HG02970 (cell line): ENCODE results near the gene KIFC3.
"Not testable (repeated sequence)": the region's sequence is repeated elsewhere in the genome, so short reads cannot be mapped to it uniquely, and the experiment has no call there.

Experiments
- ATAC-seq: cut with Tn5 transposase; IDR thresholded peaks from one replicate; pipeline ENCODE4 v1.9.1; 2021; ENCODE audit warnings: mild to moderate bottlenecking, moderate library complexity, moderate number of reproducible peaks; ENCODE audit not compliant: unreplicated experiment, low FRiP score

The KIFC3 gene

GRCh38 chr16:57802341-57803133 lies at the start of gene KIFC3:
TSS of gene KIFC3 (minus strand) at chr16:57802491. CDS start at chr16:57798243, 4,248 bp downstream.
- ATAC-seq = no peak

- ATAC-seq = no peak
These were observed 45.9 kb upstream of the KIFC3 start for GRCh38 chr16:57848181-57848580.

- ATAC-seq = not testable (repeated sequence)
These were observed 44.6 kb upstream of the KIFC3 start for GRCh38 chr16:57846931-57847330.

GRCh38 chr16:57846078-57846697 lies 43.9 kb upstream of the KIFC3 start:
- no peak for ATAC-seq

GRCh38 chr16:57845115-57845514 lies 42.8 kb upstream of the KIFC3 start:
- ATAC-seq = no peak

GRCh38 chr16:57844416-57845030 lies 42.2 kb upstream of the KIFC3 start:
- ATAC-seq = no peak

GRCh38 chr16:57843400-57843799 lies 41.1 kb upstream of the KIFC3 start:
- no peak for ATAC-seq

GRCh38 chr16:57842601-57843000 lies 40.3 kb upstream of the KIFC3 start:
- no peak for ATAC-seq

- no peak for ATAC-seq
These were observed 38.5 kb upstream of the KIFC3 start for GRCh38 chr16:57840833-57841232.

- ATAC-seq = no peak
These were observed 35.9 kb upstream of the KIFC3 start for GRCh38 chr16:57838161-57838560.

GRCh38 chr16:57837305-57838125 lies 35.2 kb upstream of the KIFC3 start:
- no peak for ATAC-seq

GRCh38 chr16:57835439-57835838 lies 33.1 kb upstream of the KIFC3 start:
- ATAC-seq = not testable (repeated sequence)

GRCh38 chr16:57834936-57835335 lies 32.6 kb upstream of the KIFC3 start:
- ATAC-seq = no peak

- no peak for ATAC-seq
These were observed 28.7 kb upstream of the KIFC3 start for GRCh38 chr16:57830890-57831484.

- no peak for ATAC-seq
These were observed 27.7 kb upstream of the KIFC3 start for GRCh38 chr16:57829969-57830360.

GRCh38 chr16:57828272-57829161 lies 26.2 kb upstream of the KIFC3 start:
- no peak for ATAC-seq

- no peak for ATAC-seq
These were observed 24.7 kb upstream of the KIFC3 start for GRCh38 chr16:57826706-57827625.

- no peak for ATAC-seq
These were observed 23.8 kb upstream of the KIFC3 start for GRCh38 chr16:57826052-57826451.
